Mesodermal cell (in vitro differentiated cells): ENCODE results near the gene AFDN.

Experiments used
- H3K27ac ChIP-seq: 2 replicates; pipeline ENCODE4 v1.7.0; 2013; ENCODE audit warnings: mild to moderate bottlenecking, low read depth, low read length, moderate library complexity; ENCODE audit not compliant: severe bottlenecking
- H3K36me3 ChIP-seq: 2 replicates; pipeline ENCODE4 v1.7.1; 2013; ENCODE audit warnings: mild to moderate bottlenecking, low read length, moderate library complexity; ENCODE audit not compliant: control insufficient read depth, insufficient read depth
- H3K4me1 ChIP-seq: one replicate; pipeline ENCODE4 v1.7.1; 2013; ENCODE audit warnings: mild to moderate bottlenecking, low read length; ENCODE audit not compliant: insufficient read depth, control insufficient read depth, poor library complexity, severe bottlenecking
- H3K4me3 ChIP-seq: 2 replicates; pipeline ENCODE4 v1.7.0; 2013; ENCODE audit warnings: low read length, control low read depth, mild to moderate bottlenecking; ENCODE audit not compliant: insufficient read depth, poor library complexity, severe bottlenecking; ENCODE audit errors: extremely low read depth
- H3K9me3 ChIP-seq: 2 replicates; pipeline ENCODE4 v1.7.1; 2013; ENCODE audit warnings: mild to moderate bottlenecking, low read length, moderate library complexity; ENCODE audit not compliant: control insufficient read depth
- WGBS, 2 experiments: methylation state at CpG; one replicate each; pipeline ENCODE4 v1.1.5; 2013; ENCODE audit warnings: missing lambda C conversion rate in 2 of 2; ENCODE audit not compliant: insufficient coverage in 2 of 2; 5-methylcytosine and 5-hydroxymethylcytosine counted together

AFDN gene

DNA sequence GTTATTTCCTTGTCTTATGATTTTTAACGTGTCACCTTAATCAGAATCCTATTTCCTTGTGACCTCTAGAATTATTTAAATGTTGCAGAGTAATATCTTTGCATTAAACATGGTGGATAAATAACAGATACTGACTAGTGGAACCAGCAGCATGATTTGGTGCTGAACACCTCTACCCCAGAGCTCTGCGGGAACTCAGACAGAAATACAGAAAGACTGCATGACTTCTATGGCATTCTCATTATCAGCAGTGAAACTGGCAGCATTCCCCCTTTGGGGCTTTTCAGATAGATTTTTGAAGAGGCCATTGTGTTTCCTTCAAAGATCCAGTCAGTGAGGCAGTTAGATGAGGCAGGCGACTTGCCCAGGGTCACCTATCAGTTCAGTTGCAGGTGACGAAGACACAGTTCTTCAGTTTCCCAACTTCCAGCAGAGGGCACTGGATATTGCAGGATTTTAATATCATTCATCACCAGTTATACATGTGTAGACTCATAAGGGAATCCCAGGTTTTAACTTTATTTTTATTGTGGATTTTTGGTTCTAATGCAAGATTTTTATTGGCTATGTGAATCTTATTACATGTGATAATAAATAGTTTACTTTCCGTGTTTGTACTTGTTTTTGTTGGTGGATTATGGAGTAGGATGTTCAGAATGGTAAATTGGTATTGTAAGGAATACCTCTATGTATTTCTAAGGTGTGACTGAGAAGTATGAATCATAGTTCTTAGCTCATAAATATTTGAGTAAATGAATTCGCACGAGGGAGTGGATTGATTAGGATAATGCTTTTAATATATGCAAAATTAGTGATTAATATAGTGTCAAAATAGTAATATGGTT is 81.3 kb downstream of the AFDN start:
- Histone ChIP-seq H3K27ac (no peak overlapping the region), H3K36me3 (peaks cover 58% of the 10 kb centered on the region), H3K4me3 (no peak overlapping the region), H3K4me1 (no peaks in the 10 kb centered on the region), H3K9me3 (no peaks in the 10 kb centered on the region)
- WGBS, 2 experiments = 91 to 100% methylated on average over 2 to 4 of the region's 7 CpGs

- Histone ChIP-seq H3K9me3 (no peaks in the 10 kb centered on the region), H3K27ac (no peak overlapping the region), H3K36me3 (peaks cover 57% of the 10 kb centered on the region), H3K4me3 (no peak overlapping the region), H3K4me1 (no peaks in the 10 kb centered on the region)
Measured at GRCh38 chr6:167910007-167910406, 83.3 kb downstream of the AFDN start.

DNA sequence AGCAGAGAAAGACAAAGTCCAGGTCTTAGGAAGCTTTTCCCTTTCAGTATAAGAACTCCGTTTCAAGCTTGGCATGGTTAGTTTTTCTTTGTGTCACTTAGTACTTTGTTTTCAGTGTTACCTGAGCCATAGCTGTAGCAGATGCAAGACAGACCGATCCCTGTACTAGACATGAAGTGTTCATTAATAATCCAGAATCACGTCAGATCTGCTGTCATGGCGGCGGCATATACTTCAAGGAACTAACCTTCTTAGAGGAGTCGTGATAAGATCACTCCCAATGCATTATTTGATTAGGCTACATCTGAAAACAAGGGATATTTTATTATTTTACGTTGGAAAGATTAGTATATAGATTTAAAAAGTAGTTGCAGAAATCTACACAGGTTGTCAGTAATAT is 83.9 kb downstream of the AFDN start:
- WGBS, 2 experiments = 85 to 95% methylated on average over 4 to 6 of the region's 7 CpGs
- H3K9me3 ChIP-seq = no peaks in the 10 kb centered on the region
- no peaks in the 10 kb centered on the region for H3K4me1 ChIP-seq
- H3K4me3 ChIP-seq = no peak overlapping the region
- peaks cover 57% of the 10 kb centered on the region for H3K36me3 ChIP-seq
- H3K27ac ChIP-seq = no peak overlapping the region

DNA sequence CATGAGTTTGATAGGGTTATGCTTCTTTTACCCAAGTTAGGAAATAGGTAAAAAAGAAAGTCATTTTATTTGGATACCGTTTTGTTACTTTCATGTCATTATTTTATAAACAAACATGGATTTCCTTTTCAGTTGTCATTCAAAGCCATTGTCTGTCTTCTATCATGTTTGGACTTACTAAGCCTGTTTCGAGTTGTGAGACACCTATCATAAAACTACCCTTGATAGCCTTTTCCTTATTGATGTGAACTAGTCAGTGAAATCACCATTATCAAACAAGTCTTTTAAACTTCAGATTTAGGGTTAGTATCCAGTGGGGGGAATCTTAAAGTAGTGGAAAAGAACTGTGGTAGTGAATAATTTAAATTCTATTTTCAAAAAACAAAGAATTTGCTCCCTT is 85.8 kb downstream of the AFDN start:
- H3K36me3 ChIP-seq = peaks cover 73% of the 10 kb centered on the region
- H3K9me3 ChIP-seq = no peaks in the 10 kb centered on the region
- H3K27ac ChIP-seq = no peak overlapping the region
- no peaks in the 10 kb centered on the region for H3K4me1 ChIP-seq
- 100% methylated on average over 1 of the region's 2 CpGs; no CpG with 5 or more reads in 1 of the 2 experiments for WGBS, 2 experiments
- no peak overlapping the region for H3K4me3 ChIP-seq

DNA sequence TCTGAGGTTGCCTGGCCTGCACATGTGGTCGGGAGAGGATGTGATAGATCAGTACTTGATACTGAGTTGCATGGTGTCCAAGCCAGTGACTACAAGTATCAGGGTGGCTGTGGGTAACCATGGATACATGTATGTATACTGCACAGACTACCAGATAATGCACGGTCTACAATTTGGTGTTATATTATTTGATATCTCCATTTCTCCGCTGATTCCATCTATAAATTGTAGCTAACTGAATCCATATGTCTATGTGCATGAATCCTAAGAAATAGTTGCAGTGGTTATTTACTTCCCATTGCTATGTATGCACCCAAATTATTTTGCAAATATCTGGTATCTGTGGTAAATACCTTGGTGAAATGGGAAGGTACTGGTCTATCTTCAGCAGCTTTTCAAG is 87.0 kb downstream of the AFDN start:
- Histone ChIP-seq H3K36me3 (peaks cover 78% of the 10 kb centered on the region), H3K9me3 (no peaks in the 10 kb centered on the region), H3K27ac (no peak overlapping the region), H3K4me1 (no peaks in the 10 kb centered on the region), H3K4me3 (no peak overlapping the region)
- WGBS, 2 experiments = 100% methylated on average over 1 of the region's 3 CpGs; no CpG with 5 or more reads in 1 of the 2 experiments

GRCh38 chr6:167915139-167915538 is 88.4 kb downstream of the AFDN start:
- no peak overlapping the region for H3K4me3 ChIP-seq
- H3K27ac ChIP-seq = no peak overlapping the region
- no peaks in the 10 kb centered on the region for H3K4me1 ChIP-seq
- H3K9me3 ChIP-seq = no peaks in the 10 kb centered on the region
- WGBS, 2 experiments = 93 to 96% methylated on average over 10 of the region's 10 CpGs
- H3K36me3 ChIP-seq = peaks cover 89% of the 10 kb centered on the region

- WGBS, 2 experiments = 100% methylated on average over 1 of the region's 2 CpGs; no CpG with 5 or more reads in 1 of the 2 experiments
- Histone ChIP-seq H3K4me3 (no peak overlapping the region), H3K4me1 (no peaks in the 10 kb centered on the region), H3K9me3 (no peaks in the 10 kb centered on the region), H3K36me3 (peaks cover 92% of the 10 kb centered on the region), H3K27ac (no peak overlapping the region)
Measured at GRCh38 chr6:167917551-167918154, 90.9 kb downstream of the AFDN start.

GRCh38 chr6:167918548-167919278 is 92.0 kb downstream of the AFDN start:
- Histone ChIP-seq H3K9me3 (no peaks in the 10 kb centered on the region), H3K36me3 (peaks cover 92% of the 10 kb centered on the region), H3K4me3 (no peak overlapping the region), H3K4me1 (no peaks in the 10 kb centered on the region), H3K27ac (no peak overlapping the region)
- 96% methylated on average over 12 to 14 of the region's 14 CpGs for WGBS, 2 experiments

DNA sequence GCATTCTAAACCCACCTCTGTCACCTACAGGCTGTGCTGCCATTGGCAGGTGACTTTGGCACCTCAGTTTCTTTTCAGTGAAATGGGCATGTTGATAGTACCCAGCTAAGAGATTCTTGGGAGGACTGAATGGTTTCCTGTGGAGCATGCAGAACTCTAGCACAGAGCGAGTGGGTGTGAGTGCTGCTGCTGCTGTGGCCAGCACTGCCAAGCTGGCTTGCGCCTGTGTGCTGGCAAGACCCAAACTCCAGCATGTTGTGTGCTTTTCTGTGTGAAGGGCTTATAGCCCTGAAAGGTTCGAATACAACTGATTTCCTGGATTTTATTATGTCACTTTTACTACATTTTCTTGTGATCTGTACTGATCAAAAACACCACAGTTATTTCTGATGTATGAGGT is 92.6 kb downstream of the AFDN start:
- WGBS, 2 experiments = 82 to 96% methylated on average over 2 to 3 of the region's 3 CpGs
- Histone ChIP-seq H3K4me1 (no peaks in the 10 kb centered on the region), H3K9me3 (no peaks in the 10 kb centered on the region), H3K36me3 (peaks cover 89% of the 10 kb centered on the region), H3K27ac (no peak overlapping the region), H3K4me3 (no peak overlapping the region)

DNA sequence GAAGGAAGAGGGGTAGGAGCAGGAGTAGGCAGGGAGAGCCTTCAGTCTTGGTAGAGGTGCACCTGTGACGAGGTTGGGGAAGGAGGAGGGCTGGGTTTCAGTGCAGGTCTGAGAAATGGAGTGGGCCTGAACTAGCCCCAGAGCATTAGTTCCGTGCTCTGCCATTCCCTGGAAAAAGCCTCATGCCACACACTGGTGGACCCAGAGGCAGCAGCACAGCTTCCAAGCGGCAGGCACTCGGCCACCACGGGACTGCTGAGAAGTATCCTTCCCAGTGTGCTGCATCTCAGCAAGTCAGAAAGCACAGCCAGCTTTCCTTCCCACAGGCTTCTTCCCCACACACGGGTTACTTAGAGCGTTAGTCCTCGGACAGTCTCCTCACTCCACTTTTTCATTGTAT is 93.5 kb downstream of the AFDN start:
- peaks cover 86% of the 10 kb centered on the region for H3K36me3 ChIP-seq
- no peaks in the 10 kb centered on the region for H3K9me3 ChIP-seq
- H3K4me3 ChIP-seq = no peak overlapping the region
- WGBS, 2 experiments = 93 to 97% methylated on average over 5 to 8 of the region's 8 CpGs
- H3K4me1 ChIP-seq = no peaks in the 10 kb centered on the region
- no peak overlapping the region for H3K27ac ChIP-seq
